Erythroblast (primary cell): ENCODE results near the gene COA8.

Experiments used
- GATA1 ChIP-seq: IDR thresholded peaks from 2 replicates; pipeline ENCODE4 v1.6.1; 2011; ENCODE audit warnings: low read depth, mild to moderate bottlenecking, control low read depth, low read length, moderate library complexity
- POLR2A ChIP-seq: IDR thresholded peaks from 2 replicates; pipeline ENCODE4 v1.6.1; 2011; ENCODE audit warnings: mild to moderate bottlenecking, low read length

GRCh38 chr14:103518422-103519042 is 44.2 kb upstream of the COA8 start:
- TF ChIP-seq POLR2A (no peak), GATA1 (no peak)
